Central memory CD4-positive, alpha-beta T cell (primary cell): ENCODE data around the gene NPBWR2.

Source experiments
- DNase-seq: peaks from one replicate; pipeline ENCODE4 v3.0.0; 2022

NPBWR2 gene

GRCh38 chr20:64116541-64117431 is 9.4 kb upstream of the NPBWR2 start:
- DNase-seq, result no peak

GRCh38 chr20:64116016-64116415 is 8.7 kb upstream of the NPBWR2 start:
- no peak for DNase-seq

DNA sequence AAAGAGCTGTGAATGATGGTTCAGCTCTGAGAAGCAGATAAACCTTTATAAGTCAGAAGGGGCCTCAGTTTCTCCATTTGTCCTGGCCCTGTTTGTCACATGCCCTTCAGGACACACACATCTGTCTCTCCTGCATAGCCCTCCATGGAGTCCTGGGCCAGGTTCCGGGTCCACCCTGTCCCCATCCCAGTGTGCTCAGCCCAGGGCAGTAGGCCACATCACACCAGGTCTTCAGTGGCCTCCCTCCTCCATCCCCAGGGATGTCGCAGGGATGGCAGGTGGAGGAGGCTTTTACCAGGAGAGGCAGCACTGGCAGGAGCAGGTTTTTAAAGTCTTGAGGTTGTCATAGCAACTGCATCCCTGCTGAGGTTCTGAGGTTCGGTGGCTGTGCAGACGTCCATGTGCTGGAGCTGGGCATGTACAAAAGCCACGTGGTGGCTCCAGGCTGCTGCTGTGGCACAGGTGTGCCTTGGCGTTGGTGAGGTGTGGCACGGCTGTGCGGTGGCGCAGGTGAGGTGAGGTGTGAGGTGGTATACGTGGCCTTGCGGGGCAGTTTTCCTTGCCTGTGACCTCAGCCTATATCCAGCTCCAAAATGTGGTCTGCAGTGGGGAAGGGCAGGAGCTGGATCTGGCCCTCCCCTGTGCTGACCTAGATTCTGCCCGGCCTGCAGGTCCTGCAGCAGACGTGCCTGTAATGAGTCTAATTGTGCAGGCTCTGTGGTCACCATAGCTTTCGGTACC is 8.0 kb upstream of the NPBWR2 start:
- DNase-seq, result no peak

- DNase-seq, result no peak
Measured at GRCh38 chr20:64114356-64114971, 7.1 kb upstream of the NPBWR2 start.

DNA sequence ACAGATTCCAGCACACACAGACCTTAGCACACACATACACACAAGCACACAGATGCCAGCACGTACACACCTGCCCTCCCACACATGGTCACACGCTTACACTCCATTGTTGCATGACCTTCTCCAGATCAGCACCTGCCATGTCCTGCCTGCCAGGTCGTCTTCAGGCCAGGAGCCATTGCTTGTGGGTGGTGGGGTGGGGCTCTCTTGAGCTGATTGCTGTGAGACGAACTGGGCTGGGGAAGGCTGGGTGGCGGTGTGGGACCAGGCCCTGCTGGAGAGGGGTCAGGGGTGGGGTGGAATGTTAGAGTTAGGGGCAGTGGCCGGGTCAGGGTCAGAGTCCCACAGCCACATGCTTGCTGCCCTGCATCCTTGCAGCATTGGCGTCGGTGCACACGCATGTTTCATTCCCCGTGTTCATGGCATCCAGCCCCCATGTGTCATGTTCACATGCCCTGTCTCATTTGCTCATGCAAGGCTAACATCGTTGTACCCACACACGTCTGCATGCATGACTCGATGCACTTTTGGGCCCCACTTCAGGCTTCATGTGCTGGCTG is 6.5 kb upstream of the NPBWR2 start:
- DNase-seq, result no peak

DNA sequence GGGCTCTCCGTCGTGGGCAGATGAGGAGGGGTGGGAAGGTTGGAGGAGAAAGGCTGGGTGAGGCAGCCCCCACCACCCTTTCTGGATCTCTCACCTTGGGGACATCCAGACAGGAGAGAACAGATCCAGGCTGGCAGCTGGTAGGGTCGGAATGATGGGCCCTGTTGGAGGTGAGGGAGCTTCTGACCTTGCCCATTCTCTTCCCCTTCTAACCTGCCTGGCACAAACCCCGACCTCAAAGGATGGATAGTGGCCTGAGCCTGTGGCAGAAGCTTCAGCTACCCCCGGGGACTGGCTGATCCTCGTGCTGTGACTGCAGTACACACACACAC is 6.0 kb upstream of the NPBWR2 start:
- DNase-seq, result no peak

DNA sequence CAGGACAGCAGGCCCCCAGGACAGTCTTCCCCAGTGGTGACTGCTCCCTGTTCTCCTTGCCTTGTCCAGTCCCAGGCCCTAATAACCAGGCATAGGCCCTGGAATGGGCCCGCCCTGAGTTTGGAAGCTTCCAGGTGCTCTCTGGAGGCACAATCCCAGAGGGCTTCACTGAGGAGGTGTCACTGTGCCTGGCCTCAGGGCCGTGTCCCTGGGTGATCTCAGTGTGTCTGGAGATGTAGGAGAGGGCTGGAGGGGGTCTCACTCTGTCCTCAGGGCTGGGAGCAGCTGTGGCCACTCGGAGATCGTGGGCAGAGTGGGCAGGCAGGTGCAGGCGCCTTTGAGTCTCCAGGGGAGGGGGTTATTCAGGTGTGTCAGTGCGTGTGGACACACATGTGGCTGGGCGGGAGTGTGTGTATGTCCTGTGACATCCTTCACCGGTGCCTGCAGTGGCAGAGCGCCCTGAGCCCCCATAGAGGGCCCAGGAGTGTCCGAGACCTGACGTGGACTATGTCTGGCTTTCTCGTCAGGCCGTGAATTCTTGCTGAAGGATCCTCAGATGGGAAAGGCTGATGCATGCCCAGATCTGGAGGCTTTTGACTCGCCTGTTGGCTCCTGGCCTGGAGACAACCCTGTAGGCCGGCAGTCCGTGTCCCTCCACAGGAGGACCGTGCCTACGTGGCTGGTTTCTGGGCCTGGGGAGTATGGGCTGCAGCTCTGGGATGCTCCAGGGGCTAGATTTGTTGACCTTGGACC is 5.5 kb upstream of the NPBWR2 start:
- no peak for DNase-seq

DNA sequence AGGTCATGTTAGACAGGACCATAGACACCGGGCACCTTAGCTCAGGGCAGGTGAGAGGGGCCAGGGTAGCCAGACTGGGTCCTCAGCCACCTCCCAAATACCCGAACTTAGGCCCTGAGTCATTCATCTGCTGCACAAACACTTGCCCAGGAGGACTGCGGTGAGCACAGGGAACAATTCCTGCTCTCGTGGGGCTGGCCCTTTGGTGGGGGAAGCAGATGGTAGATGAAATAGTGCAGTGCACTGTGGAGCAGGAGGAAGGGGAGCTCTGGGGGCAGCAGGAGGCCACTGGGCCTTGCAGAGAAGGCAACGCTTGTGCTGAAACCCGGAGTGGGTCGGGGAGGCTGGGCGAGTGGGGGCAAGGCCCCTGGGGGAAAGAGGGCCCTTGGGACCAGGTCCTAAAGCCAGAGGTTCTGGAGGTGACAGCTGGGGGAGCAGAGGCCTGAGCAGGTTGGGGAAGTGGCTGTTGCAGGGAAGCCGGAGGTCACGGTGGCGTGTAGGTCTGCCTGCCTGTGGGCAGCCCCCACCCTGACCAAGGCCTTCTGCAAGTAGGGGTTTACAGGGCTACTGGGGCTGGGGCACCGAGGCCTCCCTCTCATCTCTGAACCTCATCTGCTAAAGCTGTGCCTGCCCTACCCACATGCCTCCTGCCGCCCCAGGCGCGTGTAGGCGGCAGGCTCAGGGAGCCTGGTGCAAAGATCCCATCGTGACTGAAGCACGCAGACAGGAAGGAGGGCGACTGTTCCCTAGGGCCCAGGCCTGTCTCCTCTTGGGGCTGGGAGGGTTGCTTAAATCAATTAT is 4.7 kb upstream of the NPBWR2 start:
- DNase-seq, result no peak

DNA sequence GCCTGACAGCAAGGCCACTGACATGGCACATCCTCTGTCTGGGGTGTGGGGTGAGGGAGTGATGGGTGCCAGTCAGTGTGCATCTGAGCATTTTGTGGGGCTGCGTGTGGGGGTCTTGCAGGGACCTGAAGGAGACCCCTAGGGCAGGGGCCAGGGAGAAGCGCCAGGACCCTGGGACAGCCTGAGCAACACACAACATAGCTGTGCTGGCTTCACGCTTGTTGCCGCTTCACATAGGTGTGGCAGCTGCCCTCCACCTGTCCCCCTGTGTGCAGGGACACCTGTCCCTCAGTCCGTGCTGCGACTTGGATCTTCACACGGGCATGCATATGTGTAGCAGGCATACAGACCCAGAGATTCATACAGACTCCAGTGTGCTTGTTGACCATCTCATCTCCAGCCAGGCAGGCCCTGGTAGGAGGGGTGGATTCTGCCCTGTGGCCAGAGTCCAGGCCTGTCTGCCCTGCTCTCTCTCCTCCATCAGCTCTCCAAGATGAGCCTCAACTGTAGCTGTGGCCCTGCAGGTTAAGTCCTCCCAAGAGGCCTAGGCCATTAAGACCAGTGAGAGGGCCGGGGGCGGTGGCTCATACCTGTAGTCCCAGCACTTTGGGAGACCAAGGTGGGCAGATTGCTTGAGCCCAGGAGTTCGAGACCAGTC is 3.2 kb upstream of the NPBWR2 start:
- DNase-seq, result no peak

GRCh38 chr20:64109831-64110391 is 2.5 kb upstream of the NPBWR2 start:
- DNase-seq, result no peak

GRCh38 chr20:64108731-64109681 is 1.6 kb upstream of the NPBWR2 start:
- no peak for DNase-seq

DNA sequence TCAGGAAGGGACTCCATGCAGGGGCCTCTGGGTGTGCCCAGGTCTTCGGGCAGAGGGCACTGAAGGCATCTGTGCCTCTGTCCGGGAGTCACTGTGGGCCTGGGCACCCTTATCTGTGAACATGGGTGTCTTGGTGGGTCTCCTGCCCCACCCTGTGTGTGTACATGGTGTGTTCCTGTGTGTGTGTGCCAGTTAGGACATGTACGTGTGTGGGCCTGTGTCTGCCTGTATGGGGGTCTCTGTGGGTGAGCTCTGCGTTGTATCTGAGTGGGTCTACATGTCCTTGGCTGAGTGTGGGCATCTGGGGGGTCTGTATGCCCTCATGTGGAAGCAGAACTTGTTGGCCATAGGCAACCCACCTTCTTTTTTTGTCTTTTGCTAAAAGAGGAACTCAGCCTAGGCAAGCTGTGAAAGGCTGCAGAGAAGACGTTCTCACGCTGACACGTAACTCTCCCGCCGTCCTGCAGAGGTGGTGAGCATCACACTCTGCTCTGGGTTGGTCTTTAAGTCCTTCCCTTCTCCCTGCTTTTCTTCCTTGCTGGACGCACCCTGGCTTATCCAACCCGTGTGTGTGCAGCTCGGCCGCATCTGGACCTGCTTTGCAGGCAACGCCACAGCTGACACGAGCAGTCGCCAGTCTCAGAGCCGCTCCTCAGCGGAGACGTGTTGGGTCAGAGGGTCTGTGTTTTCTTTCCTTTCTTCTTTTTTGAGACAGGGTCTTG is 532 bp upstream of the NPBWR2 start:
- DNase-seq, result no peak

DNA sequence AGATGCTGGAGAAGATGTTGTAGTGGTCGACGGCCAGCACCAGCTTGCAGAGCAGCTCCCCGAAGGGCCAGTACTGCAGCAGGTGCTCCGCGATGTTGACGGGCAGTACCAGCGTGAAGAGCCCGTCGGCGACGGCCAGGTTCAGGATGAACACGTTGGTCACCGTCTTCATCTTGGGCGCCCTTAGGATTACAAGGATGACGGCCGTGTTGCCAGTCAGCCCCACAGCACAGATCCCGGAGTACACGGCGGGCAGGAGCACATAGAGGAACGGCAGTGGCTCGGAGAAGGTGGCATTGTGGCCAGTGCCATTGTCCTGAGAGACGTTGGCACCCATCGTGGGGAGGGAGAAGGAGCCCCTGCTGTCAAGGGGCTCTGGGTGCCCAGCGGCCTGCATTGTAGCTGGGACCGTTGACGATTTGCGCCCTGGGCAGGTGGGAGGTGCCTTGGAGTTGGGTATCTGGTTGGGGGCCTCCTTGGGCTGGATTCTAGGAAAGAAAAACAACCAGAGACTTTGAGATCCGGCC is 867 bp downstream of the NPBWR2 start:
- DNase-seq, result no peak

- no peak for DNase-seq
Measured at GRCh38 chr20:64105846-64106434, 1.4 kb downstream of the NPBWR2 start.

- DNase-seq, result no peak
Measured at GRCh38 chr20:64104667-64105451, 2.5 kb downstream of the NPBWR2 start.

GRCh38 chr20:64103871-64104666 is 3.3 kb downstream of the NPBWR2 start:
- no peak for DNase-seq
